ENCODE results near the gene GRN. TPM values are rescaled to one million over a fixed set of nuclear protein-coding genes. Genes with fewer than 3 reads are reported as not detected.
"Not testable (repeated sequence)": the region's sequence is repeated elsewhere in the genome, so short reads cannot be mapped to it uniquely, and the experiment has no call there.

The GRN gene
- total RNA-seq, 1 donor from 2014 or later, result 601 TPM

DNA sequence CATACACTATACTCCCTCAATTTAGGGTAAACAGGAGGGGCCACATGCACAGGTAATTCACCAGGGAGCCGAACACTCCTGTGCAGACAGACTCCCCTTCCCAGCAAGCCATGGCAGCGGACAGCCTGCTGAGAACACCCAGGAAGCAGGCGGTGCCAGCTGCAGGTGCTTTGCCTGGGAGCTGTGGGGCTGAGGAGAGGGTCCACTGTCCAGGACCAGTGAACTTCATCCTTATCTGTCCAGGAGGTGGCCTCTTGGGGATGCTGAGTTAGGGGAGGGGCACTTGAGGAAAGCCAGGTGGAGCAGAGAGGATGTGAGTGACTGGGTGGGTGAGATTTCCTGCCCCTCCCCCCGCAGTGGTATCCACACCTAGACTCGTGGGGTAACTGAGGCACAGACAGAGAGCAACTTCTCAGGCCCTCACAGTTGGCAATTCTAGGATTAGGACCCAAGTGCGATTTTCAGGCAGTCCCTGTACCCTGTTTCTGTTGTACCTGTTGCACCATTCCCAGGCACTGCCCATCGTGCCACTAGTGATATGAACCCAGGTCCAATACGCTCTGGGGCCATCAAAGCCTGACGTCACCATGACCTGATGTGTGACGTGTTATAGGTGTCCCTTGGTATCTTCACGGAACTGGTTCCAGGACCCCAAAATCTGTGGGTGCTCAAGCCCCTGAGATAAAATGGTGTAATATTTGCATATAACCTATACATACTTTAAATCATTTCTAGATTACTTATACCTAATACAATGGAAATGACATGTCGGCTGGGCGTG is 1.2 kb downstream of the GRN start:
- DNase-seq (ENCODE audit: low read depth), result no peak

- DNase-seq (ENCODE audit: low read depth), result not testable (repeated sequence)
Measured at GRCh38 chr17:44347206-44348055, 2.3 kb downstream of the GRN start.

- peak; percentile 30 for DNase-seq (ENCODE audit: low read depth)
Measured at GRCh38 chr17:44348234-44348987, 3.3 kb downstream of the GRN start.

- no peak for DNase-seq (ENCODE audit: low read depth)
Measured at GRCh38 chr17:44348988-44349364, 3.9 kb downstream of the GRN start.

DNA sequence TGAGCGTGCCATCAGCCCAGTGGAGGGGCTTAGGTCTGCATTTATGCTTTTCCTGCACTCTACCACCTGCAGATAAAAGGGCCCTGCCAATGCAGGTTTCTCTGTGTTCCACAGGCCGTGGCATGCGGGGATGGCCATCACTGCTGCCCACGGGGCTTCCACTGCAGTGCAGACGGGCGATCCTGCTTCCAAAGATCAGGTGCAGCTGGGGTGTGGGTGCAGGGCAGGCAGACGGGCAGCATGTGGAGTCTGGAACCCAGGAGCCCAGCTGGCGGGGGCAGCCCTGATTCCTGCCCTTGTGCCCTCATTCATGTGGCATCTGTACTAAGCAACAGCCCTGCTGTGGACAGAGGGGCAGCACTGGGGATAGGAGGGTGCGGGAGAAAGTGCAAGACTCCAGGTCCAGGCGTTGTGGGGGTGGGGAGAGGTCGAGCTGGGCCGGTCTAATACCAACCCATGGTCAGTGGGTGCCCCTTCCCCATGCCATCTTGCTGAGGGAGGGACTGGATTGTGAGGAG is 4.5 kb downstream of the GRN start:
- DNase-seq (ENCODE audit: low read depth), result no peak

- peak; percentile 33 for DNase-seq (ENCODE audit: low read depth)
Measured at GRCh38 chr17:44350733-44351226, 5.7 kb downstream of the GRN start.

DNA sequence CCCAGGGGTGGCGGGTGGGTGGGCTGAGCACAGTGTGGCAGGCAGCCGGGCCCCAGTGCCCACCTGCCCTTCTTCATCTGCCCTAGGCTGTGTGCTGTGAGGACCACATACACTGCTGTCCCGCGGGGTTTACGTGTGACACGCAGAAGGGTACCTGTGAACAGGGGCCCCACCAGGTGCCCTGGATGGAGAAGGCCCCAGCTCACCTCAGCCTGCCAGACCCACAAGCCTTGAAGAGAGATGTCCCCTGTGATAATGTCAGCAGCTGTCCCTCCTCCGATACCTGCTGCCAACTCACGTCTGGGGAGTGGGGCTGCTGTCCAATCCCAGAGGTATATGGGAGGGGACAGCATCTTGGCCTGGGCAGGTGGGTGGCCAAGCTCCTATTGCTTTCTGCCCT is 6.4 kb downstream of the GRN start:
- no peak for DNase-seq (ENCODE audit: low read depth)

DNA sequence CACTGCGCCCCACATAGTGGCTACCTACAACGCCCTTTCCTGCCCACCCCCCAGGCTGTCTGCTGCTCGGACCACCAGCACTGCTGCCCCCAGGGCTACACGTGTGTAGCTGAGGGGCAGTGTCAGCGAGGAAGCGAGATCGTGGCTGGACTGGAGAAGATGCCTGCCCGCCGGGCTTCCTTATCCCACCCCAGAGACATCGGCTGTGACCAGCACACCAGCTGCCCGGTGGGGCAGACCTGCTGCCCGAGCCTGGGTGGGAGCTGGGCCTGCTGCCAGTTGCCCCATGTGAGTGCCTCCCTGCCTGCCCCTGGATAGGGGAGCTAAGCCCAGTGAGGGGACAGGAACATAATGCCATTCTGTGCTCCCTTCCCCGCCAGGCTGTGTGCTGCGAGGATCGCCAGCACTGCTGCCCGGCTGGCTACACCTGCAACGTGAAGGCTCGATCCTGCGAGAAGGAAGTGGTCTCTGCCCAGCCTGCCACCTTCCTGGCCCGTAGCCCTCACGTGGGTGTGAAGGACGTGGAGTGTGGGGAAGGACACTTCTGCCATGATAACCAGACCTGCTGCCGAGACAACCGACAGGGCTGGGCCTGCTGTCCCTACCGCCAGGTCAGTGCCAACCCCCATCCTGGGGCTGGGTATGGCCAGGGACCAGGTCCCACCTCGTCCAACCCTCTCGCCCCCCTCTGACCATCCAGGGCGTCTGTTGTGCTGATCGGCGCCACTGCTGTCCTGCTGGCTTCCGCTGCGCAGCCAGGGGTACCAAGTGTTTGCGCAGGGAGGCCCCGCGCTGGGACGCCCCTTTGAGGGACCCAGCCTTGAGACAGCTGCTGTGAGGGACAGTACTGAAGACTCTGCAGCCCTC is 7.1 kb downstream of the GRN start:
- no peak for DNase-seq (ENCODE audit: low read depth)

GRCh38 chr17:44352828-44353671 is 7.9 kb downstream of the GRN start:
- DNase-seq (ENCODE audit: low read depth), result no peak

DNA sequence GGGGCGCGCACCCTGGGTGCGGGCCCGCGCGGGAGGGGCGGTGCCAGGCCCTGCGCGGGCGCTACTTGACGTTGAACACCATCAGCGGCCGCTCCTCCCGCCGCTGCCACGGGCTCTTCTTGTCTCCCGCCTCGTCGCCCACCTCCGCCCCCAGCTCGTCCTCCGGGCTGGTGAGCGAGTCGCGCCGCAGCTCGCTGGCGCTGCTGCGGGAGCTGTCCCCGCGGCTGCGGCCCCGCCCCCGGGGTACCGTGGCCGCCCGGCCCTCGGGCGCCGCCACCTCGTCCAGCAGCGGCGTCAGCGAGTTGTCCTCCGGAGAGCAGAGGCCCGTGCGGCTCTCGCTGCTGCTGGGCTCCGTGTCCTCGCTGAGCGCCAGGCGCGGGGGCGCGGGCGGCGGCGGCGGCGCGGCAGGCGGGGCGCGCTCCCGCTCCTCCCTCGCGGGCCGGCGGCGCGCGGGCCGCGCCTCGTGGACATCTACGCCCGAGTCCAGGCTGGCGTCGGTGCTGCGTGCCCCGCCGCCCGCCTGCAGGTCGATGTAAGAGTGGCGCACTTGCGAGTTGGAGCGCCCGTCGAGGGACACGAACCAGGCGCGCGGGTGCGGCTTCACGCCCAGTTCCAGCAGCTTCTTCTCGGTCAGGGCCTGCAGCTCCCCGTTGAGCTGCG is 8.7 kb downstream of the GRN start:
- DNase-seq (ENCODE audit: low read depth), result no peak

DNA sequence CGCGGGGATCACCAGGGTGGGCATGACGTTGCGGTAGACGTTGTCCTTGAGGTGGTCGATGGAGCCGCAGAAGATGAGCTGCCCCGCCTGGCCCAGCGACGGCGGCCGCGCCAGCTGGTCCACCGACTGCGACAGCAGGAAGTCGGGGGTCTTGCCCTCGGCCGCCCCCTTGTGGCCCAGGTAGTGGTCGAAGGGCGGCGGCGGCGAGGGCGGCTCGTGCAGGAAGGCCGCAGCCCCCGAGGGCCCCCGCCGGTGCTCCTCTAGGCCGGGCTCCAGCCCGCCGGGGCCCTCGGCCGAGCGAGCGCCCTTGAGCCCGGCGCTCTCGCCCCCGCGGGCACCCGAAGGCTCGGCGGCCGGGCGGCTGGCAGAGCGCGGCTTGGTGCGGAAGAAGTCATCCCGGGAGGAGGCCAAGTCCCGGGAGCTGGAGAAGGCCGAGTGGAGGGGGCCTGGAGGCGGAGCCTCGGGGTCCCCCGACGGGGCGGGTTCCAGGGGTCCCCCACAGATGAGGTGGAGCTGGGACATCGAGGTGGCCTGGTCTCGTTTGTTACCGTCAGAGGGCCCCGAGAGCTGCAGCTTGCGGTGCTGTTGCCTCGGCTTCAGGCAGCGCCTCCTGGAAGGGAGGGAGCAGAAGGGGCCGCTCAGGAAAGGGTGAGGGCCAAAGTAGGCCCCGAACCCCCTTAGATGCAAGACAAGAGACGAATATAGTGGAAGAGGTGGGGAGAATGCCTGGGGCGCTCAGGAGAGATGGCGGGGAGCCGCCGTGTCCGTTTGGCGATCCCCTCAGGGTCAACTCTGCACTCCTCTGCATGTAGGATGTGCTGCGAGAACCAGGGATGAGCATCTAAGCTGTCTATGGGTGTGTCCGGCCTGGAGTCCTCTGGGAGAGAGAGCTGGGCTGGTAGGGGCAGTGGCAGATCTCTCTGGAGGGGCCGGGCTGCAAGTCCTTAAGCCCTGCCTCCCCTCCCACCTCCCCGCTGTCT is 9.8 kb downstream of the GRN start:
- DNase-seq (ENCODE audit: low read depth), result no peak

DNA sequence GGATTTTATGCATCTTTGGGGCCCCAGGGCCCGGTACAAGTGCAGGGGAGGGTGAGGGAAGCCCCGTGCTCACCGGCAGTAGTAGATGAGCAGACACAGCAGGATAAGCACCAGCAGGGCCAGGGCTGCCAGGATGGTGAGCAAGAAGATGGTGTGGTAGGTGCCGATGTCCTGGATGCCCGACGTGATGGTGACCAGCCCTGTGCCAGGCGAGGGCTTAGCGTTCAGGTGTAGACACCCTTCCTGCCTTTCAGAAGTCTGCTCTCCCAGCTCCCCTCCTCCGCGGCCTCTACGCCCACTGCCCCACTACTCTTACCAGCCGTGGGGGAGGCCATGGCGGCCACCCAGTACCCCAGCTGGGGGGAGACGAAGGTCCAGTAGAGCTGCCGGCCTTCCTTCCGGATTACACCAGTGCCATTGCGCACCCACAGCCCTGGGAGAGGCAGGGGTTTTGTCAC is 10.6 kb downstream of the GRN start:
- no peak for DNase-seq (ENCODE audit: low read depth)

DNA sequence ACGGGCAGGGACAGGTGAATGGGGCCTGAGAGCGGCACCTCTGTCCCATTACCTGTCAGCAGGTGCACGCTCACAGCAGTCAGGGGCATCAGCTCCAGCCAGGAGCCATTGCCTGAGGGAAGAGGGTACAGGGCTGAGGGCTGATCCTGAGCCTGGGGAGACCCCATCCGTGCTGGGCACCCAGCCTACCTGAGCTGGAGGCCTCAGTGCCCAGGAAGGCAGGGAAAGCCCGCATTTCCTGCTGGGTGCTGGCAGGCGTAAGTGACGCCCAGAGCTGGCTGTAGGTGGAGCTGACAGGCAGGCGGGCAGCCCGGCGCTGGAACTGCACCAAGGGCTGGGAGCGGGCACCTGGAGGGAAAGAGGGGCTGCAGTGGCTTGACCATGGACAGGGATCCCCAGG is 11.1 kb downstream of the GRN start:
- DNase-seq (ENCODE audit: low read depth), result no peak

GRCh38 chr17:44358066-44358465 is 13.0 kb downstream of the GRN start:
- DNase-seq (ENCODE audit: low read depth), result no peak

GRCh38 chr17:44359006-44359405 is 13.9 kb downstream of the GRN start:
- no peak for DNase-seq (ENCODE audit: low read depth)

- no peak for DNase-seq (ENCODE audit: low read depth)
Measured at GRCh38 chr17:44359458-44360143, 14.5 kb downstream of the GRN start.

DNA sequence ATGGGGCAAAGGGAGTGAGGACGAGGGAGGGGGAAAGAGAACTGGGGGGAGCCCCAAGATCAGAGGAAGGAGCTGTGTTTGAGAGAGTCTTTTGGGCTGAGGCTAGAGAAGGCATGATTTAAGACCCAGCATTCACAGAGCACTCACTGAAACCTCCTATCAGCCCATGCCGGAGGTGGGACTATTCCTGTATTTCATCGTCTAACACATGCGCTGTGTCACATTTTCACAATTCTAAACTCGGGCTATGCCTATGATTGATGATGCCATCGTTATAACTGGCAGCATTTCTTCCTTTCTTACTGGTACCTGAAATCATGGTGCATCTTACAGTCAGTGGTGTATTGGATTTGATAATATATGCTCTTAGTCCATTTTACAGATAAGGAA is 15.0 kb downstream of the GRN start:
- no peak for DNase-seq (ENCODE audit: low read depth)

DNA sequence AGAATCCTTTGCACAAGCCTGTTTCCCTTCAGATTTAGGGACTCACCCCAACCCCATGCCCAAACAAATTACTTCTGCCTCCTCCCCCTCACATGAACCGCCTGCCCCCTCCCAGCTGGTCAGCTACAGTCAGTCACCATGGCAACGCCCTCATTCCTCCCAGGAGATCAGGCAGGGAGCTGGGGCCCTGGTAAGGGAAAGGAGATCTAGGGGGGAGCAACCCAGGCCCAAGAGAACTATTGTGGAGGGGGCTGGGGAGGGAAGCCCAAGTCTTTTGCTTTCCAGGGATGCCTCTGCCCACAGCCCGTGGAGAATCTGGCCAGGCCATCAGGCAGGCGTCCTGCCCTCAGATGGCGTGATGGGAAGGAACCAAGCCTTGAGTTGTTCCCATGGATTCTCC is 15.7 kb downstream of the GRN start:
- peak; percentile 27 for DNase-seq (ENCODE audit: low read depth)

All from renal cortical epithelial cell (primary cell).